GM13977 (cell line): ENCODE data around the gene ANKH.
"Not testable (repeated sequence)": the region's sequence is repeated elsewhere in the genome, so short reads cannot be mapped to it uniquely, and the experiment has no call there.

Experiments used
- DNase-seq: peaks from one replicate; pipeline ENCODE4 v3.0.0; 2012; ENCODE audit warnings: low spot score
- in situ Hi-C: fragments of 300-500 bp; cut with MboI; formaldehyde crosslinking; loops from one replicate; pipeline ENCODE4 v1.12.0; 2022; ENCODE audit warnings: low sequenced_read_pairs, low pct_unique_long_range_greater_than_20kb, mixed read lengths, inconsistent platforms; ENCODE audit not compliant: unreplicated experiment
- TF ChIP-seq, protein P1 (sequence below): IDR thresholded peaks from 2 replicates; pipeline ENCODE4 v1.5.1; 2012; ENCODE audit warnings: mild to moderate bottlenecking, control low read depth; ENCODE audit not compliant: insufficient read depth; ENCODE audit errors: extremely low read depth, missing control alignments

The ANKH gene

DNA sequence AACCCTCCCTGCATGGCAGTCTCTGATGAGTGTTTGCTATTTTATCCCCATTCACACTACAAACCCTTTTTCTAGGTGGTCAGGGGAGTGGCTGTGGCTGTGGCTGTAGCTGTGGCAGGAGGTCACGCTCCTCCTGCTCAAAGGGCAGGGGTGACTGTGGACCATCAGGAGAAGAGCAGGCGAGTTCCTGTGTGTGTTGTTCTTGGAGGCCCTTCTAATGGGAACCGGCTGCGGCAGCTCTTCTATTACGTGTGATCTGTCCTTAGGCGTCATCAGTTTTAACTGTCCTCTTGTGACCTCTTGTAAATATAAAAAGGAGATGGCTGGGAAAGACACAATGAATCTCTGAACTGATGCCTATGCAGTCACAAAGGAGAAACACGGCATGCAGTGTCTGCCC is 65.1 kb downstream of the ANKH start:
- in situ Hi-C loops = no loop called here
- no peak for DNase-seq
- TF ChIP-seq, protein P1, sequence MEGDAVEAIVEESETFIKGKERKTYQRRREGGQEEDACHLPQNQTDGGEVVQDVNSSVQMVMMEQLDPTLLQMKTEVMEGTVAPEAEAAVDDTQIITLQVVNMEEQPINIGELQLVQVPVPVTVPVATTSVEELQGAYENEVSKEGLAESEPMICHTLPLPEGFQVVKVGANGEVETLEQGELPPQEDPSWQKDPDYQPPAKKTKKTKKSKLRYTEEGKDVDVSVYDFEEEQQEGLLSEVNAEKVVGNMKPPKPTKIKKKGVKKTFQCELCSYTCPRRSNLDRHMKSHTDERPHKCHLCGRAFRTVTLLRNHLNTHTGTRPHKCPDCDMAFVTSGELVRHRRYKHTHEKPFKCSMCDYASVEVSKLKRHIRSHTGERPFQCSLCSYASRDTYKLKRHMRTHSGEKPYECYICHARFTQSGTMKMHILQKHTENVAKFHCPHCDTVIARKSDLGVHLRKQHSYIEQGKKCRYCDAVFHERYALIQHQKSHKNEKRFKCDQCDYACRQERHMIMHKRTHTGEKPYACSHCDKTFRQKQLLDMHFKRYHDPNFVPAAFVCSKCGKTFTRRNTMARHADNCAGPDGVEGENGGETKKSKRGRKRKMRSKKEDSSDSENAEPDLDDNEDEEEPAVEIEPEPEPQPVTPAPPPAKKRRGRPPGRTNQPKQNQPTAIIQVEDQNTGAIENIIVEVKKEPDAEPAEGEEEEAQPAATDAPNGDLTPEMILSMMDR = no peak

DNA sequence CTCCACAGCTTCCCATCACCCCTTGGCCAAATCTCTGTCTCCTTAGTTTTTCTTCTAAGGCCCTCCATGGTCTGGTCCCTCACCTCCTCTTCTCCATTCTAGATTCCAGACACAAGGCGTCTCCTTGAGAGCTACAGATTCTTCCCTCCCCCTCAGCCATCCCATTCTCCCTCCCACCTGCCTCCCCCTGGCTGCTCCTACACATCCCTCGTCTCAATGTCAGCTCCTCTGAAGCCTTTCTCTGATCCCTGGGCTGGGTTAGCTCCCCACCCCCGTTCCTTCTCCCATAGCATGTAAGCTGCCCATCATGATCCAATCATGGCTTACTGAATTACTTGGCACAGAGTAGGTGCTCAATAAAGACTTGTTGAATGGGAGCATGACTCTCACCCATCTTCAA is 69.0 kb downstream of the ANKH start:
- in situ Hi-C loops = no loop called here
- no peak for DNase-seq
- TF ChIP-seq, protein P1 = no peak

DNA sequence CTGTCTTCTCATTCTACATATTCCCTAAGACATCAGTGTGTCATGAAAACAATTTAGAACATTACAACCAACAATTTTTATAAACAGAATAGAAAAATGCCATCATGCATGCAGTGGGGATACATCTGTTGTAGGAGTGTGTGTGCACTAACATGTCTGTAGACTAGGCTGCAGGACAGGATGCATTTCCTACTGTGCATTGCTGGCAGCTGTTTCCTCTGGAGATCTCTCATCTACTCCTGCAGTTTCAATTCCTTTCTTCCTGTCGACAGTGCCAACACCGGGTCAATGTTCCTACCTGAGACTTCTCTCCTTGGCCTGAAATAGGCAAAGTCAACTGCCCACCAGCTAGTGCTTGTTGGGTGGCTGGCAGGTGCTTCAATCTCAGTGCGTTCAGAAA is 69.8 kb downstream of the ANKH start:
- DNase-seq = no peak
- TF ChIP-seq, protein P1 = no peak
- in situ Hi-C loops = no loop called here

DNA sequence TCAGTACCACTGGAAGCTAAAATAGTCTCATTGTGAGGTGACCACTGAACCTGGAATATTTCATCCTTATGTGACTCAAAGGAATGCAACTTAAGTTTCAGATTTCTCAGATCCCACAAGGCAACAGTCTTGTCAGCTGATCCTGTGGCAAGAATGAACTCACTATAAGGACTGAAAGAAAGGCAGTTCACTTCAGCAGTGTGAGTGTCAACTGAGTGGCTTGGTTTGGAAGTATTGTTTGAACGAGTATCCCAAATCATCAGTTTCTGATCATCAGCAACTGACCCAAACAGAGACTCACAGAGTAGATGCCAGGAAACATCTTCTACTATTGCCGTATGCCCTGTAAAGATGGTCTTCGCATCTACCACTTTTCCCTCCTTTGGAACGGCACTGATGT is 74.2 kb downstream of the ANKH start:
- DNase-seq, in situ Hi-C loops: not testable (repeated sequence)

DNA sequence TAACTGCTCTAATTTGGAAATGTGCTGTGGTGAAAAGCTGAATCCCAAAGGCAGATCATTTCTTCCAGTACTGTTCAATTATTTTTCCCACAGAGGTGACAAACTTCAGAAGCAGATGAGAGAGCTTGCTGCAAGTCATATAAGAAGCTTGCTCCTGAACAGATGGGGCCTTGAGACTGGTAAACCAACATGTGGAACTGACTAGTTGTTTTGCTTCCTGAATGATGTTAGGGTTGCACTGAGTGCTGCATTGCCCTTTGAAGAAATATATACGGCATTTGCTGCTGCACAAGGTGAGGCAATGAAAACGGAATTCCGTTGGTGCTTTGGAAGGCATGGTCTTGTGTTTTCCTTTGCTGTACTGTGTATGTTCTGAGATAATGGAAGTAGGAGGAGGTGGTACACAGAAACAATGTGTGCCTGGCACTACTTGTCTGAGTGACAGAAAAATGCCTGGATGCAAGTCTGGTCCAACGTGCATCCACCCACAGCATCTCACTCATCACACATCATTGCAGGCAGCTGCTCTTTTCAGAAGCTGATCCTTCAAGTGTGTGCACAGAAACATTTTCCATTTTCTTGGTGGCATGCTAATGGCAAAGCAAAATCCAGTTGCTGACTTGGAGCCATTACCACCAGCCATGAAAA is 76.9 kb downstream of the ANKH start:
- no peak for DNase-seq
- TF ChIP-seq, protein P1 = no peak

DNA sequence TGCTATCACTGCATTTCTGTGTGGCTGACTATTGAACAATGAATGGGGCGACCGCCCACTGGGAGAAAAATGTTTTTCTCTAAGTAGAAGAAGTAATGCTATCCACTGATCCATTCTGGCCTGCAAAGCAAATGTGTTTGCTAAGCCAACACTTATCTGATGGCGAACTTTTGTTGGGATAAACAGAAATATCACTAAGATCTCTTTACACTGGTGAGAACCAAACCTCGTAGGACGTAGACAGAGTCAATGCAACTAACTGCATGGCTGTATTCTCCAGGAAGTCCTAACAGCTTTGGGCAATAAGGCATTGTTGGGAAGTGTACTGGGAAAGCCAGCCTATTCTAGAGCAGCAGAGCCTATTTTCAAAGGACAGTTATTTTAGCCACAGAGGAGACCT is 77.7 kb downstream of the ANKH start:
- DNase-seq = no peak
- in situ Hi-C loops = no loop called here
- TF ChIP-seq, protein P1 = no peak

More for the DNA sequence above, 76.9 kb downstream of the ANKH start:
- in situ Hi-C loops = no loop called here

DNA sequence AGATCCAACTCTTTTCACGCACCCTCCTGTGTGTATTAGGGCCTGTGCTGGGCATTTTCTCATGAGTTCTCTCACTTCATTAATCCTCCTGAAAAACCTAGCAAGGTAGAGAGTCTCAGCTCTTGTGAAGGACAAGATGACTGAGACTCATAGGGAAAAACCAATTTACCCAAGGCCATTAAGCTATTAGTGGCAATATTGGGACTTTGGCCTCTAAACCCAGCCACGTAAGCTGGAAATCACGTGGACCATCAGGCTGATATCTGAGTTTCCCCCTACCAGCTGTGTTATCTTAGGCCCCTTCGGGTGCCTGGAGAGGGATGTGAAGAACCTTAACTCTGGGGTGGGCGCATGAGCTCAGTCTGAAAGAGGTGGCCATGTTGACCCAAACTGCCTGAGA is 80.7 kb downstream of the ANKH start:
- no peak for DNase-seq
- in situ Hi-C loops = no loop called here
- TF ChIP-seq, protein P1 = no peak
